ENCODE measurements around the gene SLC13A3.
"Not testable (repeated sequence)": the region's sequence is repeated elsewhere in the genome, so short reads cannot be mapped to it uniquely, and the experiment has no call there.

SLC13A3 gene

GRCh38 chr20:46681032-46681854 lies 30.0 kb upstream of the SLC13A3 start:
- DNase-seq = no peak

- no peak for DNase-seq
Measured at GRCh38 chr20:46680684-46681031, 29.4 kb upstream of the SLC13A3 start.

- DNase-seq = no peak
Measured at GRCh38 chr20:46678516-46678915, 27.3 kb upstream of the SLC13A3 start.

GRCh38 chr20:46677608-46678007 lies 26.3 kb upstream of the SLC13A3 start:
- DNase-seq = no peak

GRCh38 chr20:46676649-46677316 lies 25.5 kb upstream of the SLC13A3 start:
- DNase-seq = not testable (repeated sequence)

- DNase-seq = no peak
Measured at GRCh38 chr20:46674253-46675083, 23.2 kb upstream of the SLC13A3 start.

- DNase-seq = no peak
Measured at GRCh38 chr20:46673394-46674252, 22.4 kb upstream of the SLC13A3 start.

- DNase-seq = no peak
Measured at GRCh38 chr20:46672543-46673148, 21.4 kb upstream of the SLC13A3 start.

- no peak for DNase-seq
Measured at GRCh38 chr20:46671866-46672542, 20.7 kb upstream of the SLC13A3 start.

GRCh38 chr20:46670585-46671584 lies 19.6 kb upstream of the SLC13A3 start:
- DNase-seq = no peak

- no peak for DNase-seq
Measured at GRCh38 chr20:46670228-46670584, 18.9 kb upstream of the SLC13A3 start.

- no peak for DNase-seq
Measured at GRCh38 chr20:46666818-46667515, 15.7 kb upstream of the SLC13A3 start.

- no peak for DNase-seq
Measured at GRCh38 chr20:46666306-46666705, 15.0 kb upstream of the SLC13A3 start.

GRCh38 chr20:46665602-46666001 lies 14.3 kb upstream of the SLC13A3 start:
- no peak for DNase-seq

- no peak for DNase-seq
Measured at GRCh38 chr20:46663531-46663930, 12.3 kb upstream of the SLC13A3 start.

GRCh38 chr20:46661659-46662058 lies 10.4 kb upstream of the SLC13A3 start:
- DNase-seq = no peak

- DNase-seq = no peak
Measured at GRCh38 chr20:46660487-46660886, 9.2 kb upstream of the SLC13A3 start.

- DNase-seq = no peak
Measured at GRCh38 chr20:46657618-46658017, 6.4 kb upstream of the SLC13A3 start.

- DNase-seq = no peak
Measured at GRCh38 chr20:46657137-46657536, 5.9 kb upstream of the SLC13A3 start.

- DNase-seq = no peak
Measured at GRCh38 chr20:46652699-46653098, 1.4 kb upstream of the SLC13A3 start.

Measured in DMS153 (cell line).